ENCODE measurements around the gene STK10. TPM values are rescaled to one million over a fixed set of nuclear protein-coding genes. Genes with fewer than 3 reads are reported as not detected.

STK10 gene
- total and polyA plus RNA-seq, 2 of the 8 experiments (the other 6 are each of a cell fraction or from before 2014, with no cell fraction given): 10.5 to 21.4 TPM

DNA sequence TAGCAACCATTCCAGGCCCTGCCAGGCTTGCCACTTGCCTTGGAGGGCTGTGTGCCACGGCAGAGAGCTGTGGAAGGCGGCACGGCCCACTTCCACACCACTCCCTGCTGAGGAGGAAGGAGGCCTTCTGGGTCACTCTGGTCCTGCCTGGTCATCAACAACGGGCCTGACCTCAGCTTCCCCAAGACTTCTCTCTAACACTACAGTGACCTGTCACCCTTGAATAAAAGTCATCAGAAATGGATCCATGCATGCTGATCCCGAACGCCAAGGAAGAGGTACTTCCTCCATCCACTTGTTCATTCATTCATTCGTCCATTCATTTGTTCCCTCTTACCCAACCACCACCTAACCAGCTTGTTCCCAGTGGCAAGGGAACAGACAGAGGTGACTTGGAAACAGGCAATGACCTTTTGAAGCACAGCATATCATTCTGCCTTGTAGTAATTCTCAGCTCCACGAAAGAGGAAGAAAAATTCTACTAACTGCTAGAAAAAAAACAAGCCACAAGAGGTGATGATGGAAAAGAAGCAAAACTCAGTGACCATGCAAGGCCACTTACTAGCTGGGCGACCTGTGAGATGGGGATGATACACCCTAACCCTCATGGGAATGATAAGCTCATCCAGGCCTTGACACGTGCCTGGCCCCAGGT is 58.6 kb downstream of the STK10 start:
- Histone ChIP-seq H4K5ac (ENCODE audit: insufficient read length, low read depth, low read length) (no peak overlapping the region), H3K27ac (ENCODE audit: low read depth, low read length) (no peak overlapping the region), H3K4me3 (ENCODE audit: extremely low read depth in 1 of 4, insufficient read depth in 2 of 4, low read depth in 3 of 4, low read length in 4 of 4) (no peak overlapping the region), H3K9ac (replicated peaks in 1 of 4; ENCODE audit: extremely low read depth in 1 of 4, low read depth in 3 of 4, low read length in 3 of 4) (no peak overlapping the region), H4K20me1 (replicated peaks in 1 of 2; ENCODE audit: control insufficient read depth in 1 of 2, insufficient read depth in 2 of 2, low read length in 2 of 2) (no peaks in the 10 kb centered on the region), H2BK15ac (ENCODE audit: low read length) (no peak overlapping the region), H3K18ac (ENCODE audit: extremely low read depth, low read length) (no peak overlapping the region), H2BK5ac (ENCODE audit: low read depth, low read length) (no peak overlapping the region), H3K4me2 (ENCODE audit: insufficient read depth in 1 of 2, low read depth in 2 of 2, low read length in 2 of 2) (no peak overlapping the region), H3K36me3 (ENCODE audit: control insufficient read depth in 2 of 4, insufficient read depth in 4 of 4, low read length in 3 of 4) (no peaks in the 10 kb centered on the region), H3K23ac (ENCODE audit: insufficient read length) (no peak overlapping the region), H3K23me2 (ENCODE audit: low read depth, low read length) (peaks cover 2% of the 10 kb centered on the region; the same call in 1 of the 2 replicates), H3K9me3 (ENCODE audit: insufficient read depth in 2 of 2, low read depth in 1 of 2, low read length in 1 of 2) (no peaks in the 10 kb centered on the region; a peak in 1 of 4 replicates), H3K4me1 (replicated peaks in 1 of 4; ENCODE audit: control insufficient read depth in 3 of 4, insufficient read depth in 4 of 4, low read length in 3 of 4) (no peaks in the 10 kb centered on the region), H2AK5ac (ENCODE audit: low read depth, low read length) (no peak overlapping the region), H3K14ac (ENCODE audit: insufficient read length) (no peak overlapping the region), H2BK12ac (ENCODE audit: low read depth, low read length) (no peak overlapping the region), H4K8ac (ENCODE audit: extremely low read depth, insufficient read depth, low read length) (no peak overlapping the region), H4K91ac (replicated peaks; ENCODE audit: insufficient read length, low read length) (no peak overlapping the region), H2AFZ (ENCODE audit: low read length) (no peak overlapping the region), H2BK120ac (replicated peaks; ENCODE audit: low read depth, low read length) (no peak overlapping the region), H3K79me1 (ENCODE audit: low read depth, low read length) (no peaks in the 10 kb centered on the region), H2BK20ac (ENCODE audit: low read length) (no peak overlapping the region), H3K27me3 (replicated peaks in 1 of 4; ENCODE audit: control insufficient read depth in 3 of 4, extremely low read depth in 1 of 4, insufficient read depth in 3 of 4, low read length in 3 of 4) (no peaks in the 10 kb centered on the region), H3K56ac (replicated peaks; ENCODE audit: insufficient read length, low read depth, low read length) (no peak overlapping the region), H3K79me2 (ENCODE audit: control insufficient read depth in 1 of 2, insufficient read depth in 2 of 2, low read length in 2 of 2) (no peaks in the 10 kb centered on the region), H3K4ac (replicated peaks; ENCODE audit: insufficient read length, low read depth, low read length) (no peak overlapping the region)
- WGBS, 2 experiments (ENCODE audit: extremely low coverage in 1 of 2, insufficient coverage in 1 of 2, insufficient read length in 1 of 2, insufficient replicate concordance in 2 of 2, low coverage in 1 of 2, low lambda C conversion rate in 2 of 2, missing lambda C conversion rate in 1 of 2): 89% methylated on average over 10 of the region's 10 CpGs; no CpG with 5 or more reads in 1 of the 2 experiments
- no peak for DNase-seq (ENCODE audit: low read depth in 1 of 2, low spot score in 2 of 2)
- TF ChIP-seq SIN3A (conservative IDR thresholded peaks at IDR 0.05 in 1 of 2, IDR thresholded peaks at IDR 0.05 in 1 of 2; ENCODE audit: low read depth in 1 of 2, low read length in 2 of 2) (no peak), MAFK (IDR thresholded peaks at IDR 0.05; ENCODE audit: low read depth, low read length) (no peak)
- ChIA-PET POLR2A (ENCODE audit: partially characterized antibody) (no interaction called here), CTCF (ENCODE audit: partially characterized antibody) (interaction anchor here (1.1 kb wide), 1 partner anchor 12 kb away, joined by 4 read pairs; no protein-coding TSS in a partner anchor)
- no peak for FAIRE-seq

Data from H1 (cell line).